Activated T-helper 17 cell treated with anti-CD3 and anti-CD28 coated beads, Interleukin-2, amount 50 U/mL, for 72 hours (primary cell): ENCODE data around the gene DOCK10. TPM values are rescaled to one million over a fixed set of nuclear protein-coding genes. Genes with fewer than 3 reads are reported as not detected.
"Not testable (repeated sequence)": the region's sequence is repeated elsewhere in the genome, so short reads cannot be mapped to it uniquely, and the experiment has no call there.

ENCODE experiments used
- ATAC-seq: fragments of 150-1000 bp; cut with Tn5 transposase; replicated peaks from 2 replicates; pipeline ENCODE4 v1.10.0; 2021; ENCODE audit warnings: mild to moderate bottlenecking, moderate library complexity
- H3K27ac Mint-ChIP-seq: one replicate; pipeline ENCODE4 v1.8.0; 2022; ENCODE audit warnings: mixed read lengths
- H3K27me3 Mint-ChIP-seq: one replicate; pipeline ENCODE4 v1.8.0; 2022; ENCODE audit warnings: mixed read lengths
- H3K36me3 Mint-ChIP-seq: one replicate; pipeline ENCODE4 v1.8.0; 2022; ENCODE audit warnings: low read depth, mild to moderate bottlenecking, mixed read lengths
- H3K4me1 Mint-ChIP-seq: one replicate; pipeline ENCODE4 v1.8.0; 2022; ENCODE audit warnings: mixed read lengths
- H3K4me3 Mint-ChIP-seq: one replicate; pipeline ENCODE4 v1.8.0; 2022; ENCODE audit warnings: mild to moderate bottlenecking, mixed read lengths
- H3K9me3 Mint-ChIP-seq: one replicate; pipeline ENCODE4 v1.8.0; 2022; ENCODE audit warnings: mixed read lengths
- total RNA-seq, 2 donors: library from RNA; stranded (reverse); gene quantifications; one replicate each; pipeline ENCODE4 v1.2.3, GENCODE V29; 2022

The DOCK10 gene
- total RNA-seq, 2 donors from 2014 or later = 142 to 227 TPM

- peak; percentile 30 for ATAC-seq
- Mint-ChIP-seq H3K27ac (peak overlapping the region; percentile 92), H3K9me3 (no peaks in the 10 kb centered on the region), H3K4me1 (peaks cover 48% of the 10 kb centered on the region), H3K36me3 (peaks cover 71% of the 10 kb centered on the region), H3K4me3 (peak overlapping the region; percentile 98), H3K27me3 (no peaks in the 10 kb centered on the region)
These were observed 97.3 kb downstream of the DOCK10 start for GRCh38 chr2:224944707-224945547.

- Mint-ChIP-seq H3K4me1 (peaks cover 43% of the 10 kb centered on the region), H3K4me3 (peak overlapping the region; percentile 98), H3K27ac (peak overlapping the region; percentile 92), H3K36me3 (peaks cover 84% of the 10 kb centered on the region)
- H3K27me3 Mint-ChIP-seq, H3K9me3 Mint-ChIP-seq: not testable (repeated sequence)
- ATAC-seq = peak; percentile 43
These were observed 98.6 kb downstream of the DOCK10 start for GRCh38 chr2:224943601-224944041.

- peaks cover 42% of the 10 kb centered on the region for H3K4me1 Mint-ChIP-seq
These were observed 100.3 kb downstream of the DOCK10 start for GRCh38 chr2:224941960-224942359.

GRCh38 chr2:224940618-224941017 lies 101.7 kb downstream of the DOCK10 start:
- peak overlapping the region; percentile 89 for H3K27ac Mint-ChIP-seq
- H3K27me3 Mint-ChIP-seq = no peaks in the 10 kb centered on the region
- H3K36me3 Mint-ChIP-seq = peaks cover 91% of the 10 kb centered on the region
- ATAC-seq = peak; percentile 27
- H3K4me3 Mint-ChIP-seq = peak overlapping the region; percentile 98
- H3K4me1 Mint-ChIP-seq = peaks cover 48% of the 10 kb centered on the region
- H3K9me3 Mint-ChIP-seq = no peaks in the 10 kb centered on the region

More at GRCh38 chr2:224941960-224942359, 100.3 kb downstream of the DOCK10 start:
- Mint-ChIP-seq H3K27ac (peak overlapping the region; percentile 55), H3K9me3 (no peaks in the 10 kb centered on the region), H3K4me3 (peak overlapping the region; percentile 98), H3K36me3 (peaks cover 93% of the 10 kb centered on the region), H3K27me3 (no peaks in the 10 kb centered on the region)
- no peak for ATAC-seq

GRCh38 chr2:224938651-224939182 lies 103.6 kb downstream of the DOCK10 start:
- Mint-ChIP-seq H3K36me3 (peaks cover 88% of the 10 kb centered on the region), H3K4me1 (peaks cover 62% of the 10 kb centered on the region), H3K4me3 (peak overlapping the region; percentile 98), H3K27me3 (no peaks in the 10 kb centered on the region), H3K27ac (peak overlapping the region; percentile 89), H3K9me3 (no peaks in the 10 kb centered on the region)
- ATAC-seq = peak; percentile 76

GRCh38 chr2:224937887-224938286 lies 104.4 kb downstream of the DOCK10 start:
- Mint-ChIP-seq H3K27me3 (no peaks in the 10 kb centered on the region), H3K36me3 (peaks cover 86% of the 10 kb centered on the region), H3K4me1 (peaks cover 69% of the 10 kb centered on the region), H3K4me3 (peak overlapping the region; percentile 98), H3K9me3 (no peaks in the 10 kb centered on the region), H3K27ac (peak overlapping the region; percentile 89)
- peak; percentile 37 for ATAC-seq

- peaks cover 71% of the 10 kb centered on the region for H3K4me1 Mint-ChIP-seq
- no peaks in the 10 kb centered on the region for H3K9me3 Mint-ChIP-seq
- peak overlapping the region; percentile 42 for H3K27ac Mint-ChIP-seq
- H3K4me3 Mint-ChIP-seq = peak overlapping the region; percentile 78
- no peaks in the 10 kb centered on the region for H3K27me3 Mint-ChIP-seq
- ATAC-seq = no peak
- peaks cover 89% of the 10 kb centered on the region for H3K36me3 Mint-ChIP-seq
These were observed 107.6 kb downstream of the DOCK10 start for GRCh38 chr2:224934526-224935188.

GRCh38 chr2:224933431-224933830 lies 108.8 kb downstream of the DOCK10 start:
- H3K27ac Mint-ChIP-seq = peak overlapping the region; percentile 61
- H3K9me3 Mint-ChIP-seq = no peaks in the 10 kb centered on the region
- H3K4me1 Mint-ChIP-seq = peaks cover 74% of the 10 kb centered on the region
- H3K27me3 Mint-ChIP-seq = no peaks in the 10 kb centered on the region
- ATAC-seq = peak; percentile 68
- peak overlapping the region; percentile 78 for H3K4me3 Mint-ChIP-seq
- peaks cover 90% of the 10 kb centered on the region for H3K36me3 Mint-ChIP-seq

GRCh38 chr2:224932522-224932921 lies 109.7 kb downstream of the DOCK10 start:
- Mint-ChIP-seq H3K27me3 (no peaks in the 10 kb centered on the region), H3K36me3 (peaks cover 90% of the 10 kb centered on the region), H3K4me1 (peaks cover 74% of the 10 kb centered on the region), H3K27ac (peak overlapping the region; percentile 61), H3K4me3 (peak overlapping the region; percentile 78), H3K9me3 (no peaks in the 10 kb centered on the region)
- no peak for ATAC-seq

- H3K4me3 Mint-ChIP-seq = peak overlapping the region; percentile 78
- no peak for ATAC-seq
- H3K36me3 Mint-ChIP-seq = peaks cover 90% of the 10 kb centered on the region
- H3K9me3 Mint-ChIP-seq = no peaks in the 10 kb centered on the region
- no peaks in the 10 kb centered on the region for H3K27me3 Mint-ChIP-seq
- peak overlapping the region; percentile 97 for H3K27ac Mint-ChIP-seq
- H3K4me1 Mint-ChIP-seq = peaks cover 74% of the 10 kb centered on the region
These were observed 110.3 kb downstream of the DOCK10 start for GRCh38 chr2:224931956-224932355.

GRCh38 chr2:224930990-224931389 lies 111.3 kb downstream of the DOCK10 start:
- peak overlapping the region; percentile 97 for H3K27ac Mint-ChIP-seq
- H3K27me3 Mint-ChIP-seq = no peaks in the 10 kb centered on the region
- H3K9me3 Mint-ChIP-seq = no peaks in the 10 kb centered on the region
- peak overlapping the region; percentile 78 for H3K4me3 Mint-ChIP-seq
- no peak for ATAC-seq
- peaks cover 80% of the 10 kb centered on the region for H3K4me1 Mint-ChIP-seq
- H3K36me3 Mint-ChIP-seq = peaks cover 94% of the 10 kb centered on the region

GRCh38 chr2:224930124-224930523 lies 112.1 kb downstream of the DOCK10 start:
- Mint-ChIP-seq H3K4me1 (peaks cover 84% of the 10 kb centered on the region), H3K27ac (peak overlapping the region; percentile 97), H3K4me3 (peak overlapping the region; percentile 78), H3K27me3 (no peaks in the 10 kb centered on the region), H3K36me3 (peaks cover 98% of the 10 kb centered on the region), H3K9me3 (no peaks in the 10 kb centered on the region)
- ATAC-seq = no peak

GRCh38 chr2:224929512-224929911 lies 112.8 kb downstream of the DOCK10 start:
- peaks cover 80% of the 10 kb centered on the region for H3K4me1 Mint-ChIP-seq
- H3K4me3 Mint-ChIP-seq = peak overlapping the region; percentile 78
- H3K27me3 Mint-ChIP-seq = no peaks in the 10 kb centered on the region
- H3K27ac Mint-ChIP-seq = peak overlapping the region; percentile 97
- H3K9me3 Mint-ChIP-seq = no peaks in the 10 kb centered on the region
- no peak for ATAC-seq
- H3K36me3 Mint-ChIP-seq = peaks cover 98% of the 10 kb centered on the region

GRCh38 chr2:224927646-224928173 lies 114.6 kb downstream of the DOCK10 start:
- Mint-ChIP-seq H3K9me3 (no peaks in the 10 kb centered on the region), H3K4me3 (peak overlapping the region; percentile 78), H3K27ac (peak overlapping the region; percentile 97), H3K36me3 (peaks cover 98% of the 10 kb centered on the region), H3K27me3 (no peaks in the 10 kb centered on the region), H3K4me1 (peaks cover 79% of the 10 kb centered on the region)
- ATAC-seq = peak; percentile 63
